Glomerular visceral epithelial cell (primary cell): ENCODE results near the gene ARHGAP11A.

Experiments
- DNase-seq: peaks from one replicate; pipeline ENCODE4 v3.0.0-alpha.2; 2016; ENCODE audit errors: extremely low spot score

The ARHGAP11A gene

GRCh38 chr15:32685576-32685975 lies 70.3 kb downstream of the ARHGAP11A start:
- peak; percentile 55 for DNase-seq

DNA sequence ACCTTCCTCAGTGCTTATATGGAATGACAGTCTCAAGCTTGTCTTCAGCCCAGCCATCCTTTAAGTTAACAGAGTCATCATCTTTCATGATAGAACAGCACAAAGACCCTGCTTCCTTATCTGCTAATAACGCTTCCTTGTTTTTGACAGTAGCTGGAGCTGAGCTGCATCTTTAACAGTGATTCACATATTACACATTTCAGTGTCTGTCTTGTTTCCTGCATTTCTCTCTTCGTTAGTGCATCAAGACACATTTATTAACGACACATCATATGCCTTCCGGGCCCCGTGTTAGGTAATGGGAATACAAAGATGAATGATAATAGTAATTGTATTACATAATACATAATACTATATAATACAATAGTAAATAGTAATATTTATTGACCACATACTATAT lies 72.3 kb downstream of the ARHGAP11A start:
- DNase-seq = peak; percentile 69

DNA sequence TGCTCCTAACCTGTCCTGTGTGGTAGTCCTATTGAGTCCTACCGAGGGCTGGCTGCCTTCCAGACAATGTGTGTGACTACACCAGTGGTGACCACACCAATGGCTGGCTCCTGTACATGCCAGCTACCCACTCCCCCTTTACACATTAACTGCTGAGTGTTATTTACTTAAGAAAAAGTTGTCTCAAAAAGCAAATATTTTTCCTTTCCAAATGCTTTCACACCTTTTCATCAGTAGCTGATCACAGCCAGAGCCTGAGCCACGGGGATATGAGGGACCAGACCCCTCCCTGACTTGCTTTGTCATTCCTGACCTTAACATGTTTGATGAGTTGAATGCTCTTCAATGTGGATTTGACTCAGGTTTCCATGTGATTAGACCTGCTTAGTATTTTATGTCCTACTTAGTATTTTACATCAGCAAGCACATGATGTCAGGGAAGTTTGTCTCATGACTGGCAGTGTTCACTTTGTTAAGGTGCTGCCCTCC lies 72.9 kb downstream of the ARHGAP11A start:
- DNase-seq = peak; percentile 93
